OCI-LY7 (cell line): ENCODE data around the gene STARD7. TPM values are rescaled to one million over a fixed set of nuclear protein-coding genes. Genes with fewer than 3 reads are reported as not detected.

Experiments used
- BruUV-seq: library from RNA; stranded (reverse); fragments of 400-500 nt; replicated peaks from 2 replicates; lab custom pipeline; 2021; lab: Mats Ljungman, UMichigan
- CTCF ChIA-PET: fragments of 300-600 bp; sonication (Branson Sonifier 250); formaldehyde crosslinking; loops from one replicate; lab custom pipeline; 2022; ENCODE audit warnings: antibody characterized with exemption; ENCODE audit not compliant: unreplicated experiment; lab: Charles Lee
- POLR2A ChIA-PET: fragments of 300-600 bp; sonication (Branson Sonifier 250); formaldehyde crosslinking; loops from one replicate; lab custom pipeline; 2022; ENCODE audit warnings: antibody characterized with exemption; lab: Charles Lee
- DNase-seq: peaks from one replicate; pipeline ENCODE4 v3.0.0-alpha.2; 2015; ENCODE audit warnings: low spot score
- H2AFZ ChIP-seq: fragments of 200-600 bp; sonication (generic), shearing (Covaris generic); 2 replicates; pipeline ENCODE4 v1.6.1; 2014; ENCODE audit warnings: mild to moderate bottlenecking, antibody characterized with exemption, low read length, moderate library complexity
- H3K27ac ChIP-seq: fragments of 200-600 bp; sonication (generic); 2 replicates; pipeline ENCODE4 v1.5.1; 2014; ENCODE audit warnings: mixed run types, low read depth, mild to moderate bottlenecking, moderate library complexity, low read length, inconsistent platforms; ENCODE audit not compliant: poor library complexity, severe bottlenecking
- H3K36me3 ChIP-seq: fragments of 200-600 bp; sonication (generic); 2 replicates; pipeline ENCODE4 v1.6.1; 2014; ENCODE audit warnings: mild to moderate bottlenecking, antibody characterized with exemption, low read length, moderate library complexity, mixed read lengths; ENCODE audit not compliant: insufficient read depth
- H3K4me1 ChIP-seq: fragments of 200-600 bp; sonication (generic); 2 replicates; pipeline ENCODE4 v1.5.1; 2014; ENCODE audit warnings: mild to moderate bottlenecking, low read length; ENCODE audit not compliant: insufficient read depth, poor library complexity, severe bottlenecking
- H3K4me2 ChIP-seq: fragments of 200-600 bp; sonication (generic); 2 replicates; pipeline ENCODE4 v1.6.1; 2014; ENCODE audit warnings: mild to moderate bottlenecking, low read length
- H3K4me3 ChIP-seq: fragments of 200-600 bp; sonication (generic); 2 replicates; pipeline ENCODE4 v1.5.1; 2014; ENCODE audit warnings: mild to moderate bottlenecking, low read depth, low read length; ENCODE audit not compliant: poor library complexity, severe bottlenecking
- H3K79me2 ChIP-seq: fragments of 200-600 bp; sonication (generic); 2 replicates; pipeline ENCODE4 v1.6.1; 2016; ENCODE audit warnings: low read depth, mild to moderate bottlenecking, low read length, moderate library complexity, mixed read lengths; ENCODE audit not compliant: insufficient read depth
- H3K9me2 ChIP-seq: fragments of 200-600 bp; sonication (generic); 2 replicates; pipeline ENCODE4 v1.6.1; 2016; ENCODE audit warnings: mild to moderate bottlenecking, low read length, mixed read lengths; ENCODE audit not compliant: insufficient read depth
- H3K9me3 ChIP-seq: fragments of 200-600 bp; sonication (generic); 2 replicates; pipeline ENCODE4 v1.6.1; 2014; ENCODE audit warnings: mild to moderate bottlenecking, mixed run types, low read length, mixed read lengths
- H4K20me1 ChIP-seq: fragments of 200-600 bp; sonication (generic); 2 replicates; pipeline ENCODE4 v1.6.1; 2014; ENCODE audit warnings: mild to moderate bottlenecking, antibody characterized with exemption, low read length, moderate library complexity, mixed read lengths; ENCODE audit not compliant: insufficient read depth
- EZH2phosphoT487 ChIP-seq: fragments of 200-600 bp; sonication (generic); IDR thresholded peaks from 2 replicates; pipeline ENCODE4 v1.6.1; 2018; ENCODE audit warnings: low read depth, borderline replicate concordance, mild to moderate bottlenecking, mixed run types, antibody characterized with exemption, low read length, moderate library complexity, mixed read lengths
- intact Hi-C: fragments of 100-400 bp; cut with micrococcal nuclease; formaldehyde crosslinking; loops from one replicate; pipeline ENCODE4 v1.10.0; 2022; ENCODE audit not compliant: unreplicated experiment
- total RNA-seq, 2 experiments: library from RNA; depleted of rRNA in 1 of 2; stranded (reverse); fragments of >200 nt in 1 of 2; shearing (Covaris generic) in 1 of 2; gene quantifications; 2 replicates each; pipeline ENCODE4 v1.2.3, GENCODE V29; 2014 to 2022
- TF ChIP-seq, protein P1 (sequence below): fragments of 200-600 bp; sonication (generic); conservative IDR thresholded peaks from 2 replicates; pipeline ENCODE4 v1.5.1; 2014; ENCODE audit warnings: mild to moderate bottlenecking, antibody characterized with exemption, low read length, moderate library complexity, mixed read lengths

The STARD7 gene
- total RNA-seq, 2 experiments from 2014 or later = 206 to 239 TPM

- Histone ChIP-seq H3K36me3 (peaks cover 70% of the 10 kb centered on the region), H4K20me1 (no peaks in the 10 kb centered on the region), H3K79me2 (no peaks in the 10 kb centered on the region), H3K27ac (no peak overlapping the region), H3K9me2 (no peaks in the 10 kb centered on the region), H3K4me1 (peaks cover 10% of the 10 kb centered on the region), H3K4me2 (no peak overlapping the region), H3K9me3 (no peaks in the 10 kb centered on the region), H3K4me3 (no peak overlapping the region), H2AFZ (no peak overlapping the region)
- ChIA-PET POLR2A (interaction anchor here (1.1 kb wide), 1 partner anchor 18 kb away, joined by 3 read pairs; no protein-coding TSS in a partner anchor), CTCF (no interaction called here)
- TF ChIP-seq, protein P1, sequence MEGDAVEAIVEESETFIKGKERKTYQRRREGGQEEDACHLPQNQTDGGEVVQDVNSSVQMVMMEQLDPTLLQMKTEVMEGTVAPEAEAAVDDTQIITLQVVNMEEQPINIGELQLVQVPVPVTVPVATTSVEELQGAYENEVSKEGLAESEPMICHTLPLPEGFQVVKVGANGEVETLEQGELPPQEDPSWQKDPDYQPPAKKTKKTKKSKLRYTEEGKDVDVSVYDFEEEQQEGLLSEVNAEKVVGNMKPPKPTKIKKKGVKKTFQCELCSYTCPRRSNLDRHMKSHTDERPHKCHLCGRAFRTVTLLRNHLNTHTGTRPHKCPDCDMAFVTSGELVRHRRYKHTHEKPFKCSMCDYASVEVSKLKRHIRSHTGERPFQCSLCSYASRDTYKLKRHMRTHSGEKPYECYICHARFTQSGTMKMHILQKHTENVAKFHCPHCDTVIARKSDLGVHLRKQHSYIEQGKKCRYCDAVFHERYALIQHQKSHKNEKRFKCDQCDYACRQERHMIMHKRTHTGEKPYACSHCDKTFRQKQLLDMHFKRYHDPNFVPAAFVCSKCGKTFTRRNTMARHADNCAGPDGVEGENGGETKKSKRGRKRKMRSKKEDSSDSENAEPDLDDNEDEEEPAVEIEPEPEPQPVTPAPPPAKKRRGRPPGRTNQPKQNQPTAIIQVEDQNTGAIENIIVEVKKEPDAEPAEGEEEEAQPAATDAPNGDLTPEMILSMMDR = no peak
- no peak for TF ChIP-seq EZH2phosphoT487
- TSS peak; percentile 69 for BruUV-seq
- intact Hi-C loops = loop anchor here (5.0 kb wide), 1 partner anchor 82 kb away; the partner anchor contains the start of genes CIAO1 and TMEM127
- DNase-seq = no peak
Measured at GRCh38 chr2:96184989-96185388, 23.6 kb downstream of the STARD7 start.

DNA sequence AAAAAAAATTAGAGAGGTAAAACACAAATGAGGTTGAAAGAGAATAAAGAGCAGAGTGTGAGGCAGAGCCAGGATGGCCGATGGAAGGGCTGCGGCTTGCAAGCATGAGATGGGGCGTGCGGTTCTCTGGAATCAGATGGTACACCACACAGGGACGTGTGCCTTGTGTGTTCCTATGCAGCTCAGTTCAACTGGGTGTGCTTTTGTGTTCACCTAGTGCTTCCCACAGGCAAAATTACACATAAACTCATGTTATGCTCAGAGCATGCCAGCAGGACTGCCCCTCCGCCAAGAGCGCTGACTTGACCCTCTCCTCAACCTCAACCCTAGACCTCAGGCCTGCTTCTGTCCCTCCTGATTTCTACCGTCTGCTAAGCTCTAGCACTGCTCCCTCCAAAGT is 24.4 kb downstream of the STARD7 start:
- H3K4me2 ChIP-seq = no peak overlapping the region
- TF ChIP-seq, protein P1 = no peak
- no peak for TF ChIP-seq EZH2phosphoT487
- peaks cover 10% of the 10 kb centered on the region for H3K4me1 ChIP-seq
- no peak for DNase-seq
- no peaks in the 10 kb centered on the region for H3K79me2 ChIP-seq
- H3K27ac ChIP-seq = no peak overlapping the region
- ChIA-PET POLR2A (no interaction called here), CTCF (no interaction called here)
- H3K9me2 ChIP-seq = no peaks in the 10 kb centered on the region
- H4K20me1 ChIP-seq = no peaks in the 10 kb centered on the region
- H3K4me3 ChIP-seq = no peak overlapping the region
- no peaks in the 10 kb centered on the region for H3K9me3 ChIP-seq
- intact Hi-C loops = loop anchor here (5.0 kb wide), 1 partner anchor 83 kb away; the partner anchor contains the start of genes CIAO1 and TMEM127
- no peak overlapping the region for H2AFZ ChIP-seq
- peaks cover 63% of the 10 kb centered on the region for H3K36me3 ChIP-seq
- no TSS peak for BruUV-seq

- no peaks in the 10 kb centered on the region for H4K20me1 ChIP-seq
- H3K4me1 ChIP-seq = peaks cover 10% of the 10 kb centered on the region
- intact Hi-C loops = loop anchor here (5.0 kb wide), 1 partner anchor 86 kb away; the partner anchor contains the start of genes CIAO1 and TMEM127
- ChIA-PET POLR2A (interaction anchor here (0.6 kb wide), 1 partner anchor 53 kb away, joined by 4 read pairs; no protein-coding TSS in a partner anchor), CTCF (no interaction called here)
- no peaks in the 10 kb centered on the region for H3K9me3 ChIP-seq
- DNase-seq = no peak
- H3K4me2 ChIP-seq = no peak overlapping the region
- TF ChIP-seq, protein P1 = no peak
- TF ChIP-seq EZH2phosphoT487 = no peak
- H3K36me3 ChIP-seq = peaks cover 38% of the 10 kb centered on the region
- H2AFZ ChIP-seq = no peak overlapping the region
- no peaks in the 10 kb centered on the region for H3K9me2 ChIP-seq
- no peaks in the 10 kb centered on the region for H3K79me2 ChIP-seq
- no peak overlapping the region for H3K4me3 ChIP-seq
- no TSS peak for BruUV-seq
- H3K27ac ChIP-seq = no peak overlapping the region
Measured at GRCh38 chr2:96181529-96181928, 27.1 kb downstream of the STARD7 start.
